IMR-90 (cell line): ENCODE measurements around the gene CLK1. TPM values are rescaled to one million over a fixed set of nuclear protein-coding genes. Genes with fewer than 3 reads are reported as not detected.
A peak's percentile ranks its signal among the peaks of the same experiment; 100 is the strongest.

Experiments used
- ATAC-seq: fragments of 200-7000 bp; cut with Tn5 transposase; 2 replicates; pipeline ENCODE4 v1.9.1; 2020; ENCODE audit warnings: low read depth, mild to moderate bottlenecking, moderate library complexity
- Bru-seq: library from RNA; stranded (reverse); fragments of 400-500 nt; gene quantifications from one replicate; lab custom pipeline; 2021; lab: Mats Ljungman, UMichigan
- BruChase-seq, 2 experiments: library from RNA; stranded (reverse); fragments of 400-500 nt; gene quantifications; one replicate each; lab custom pipeline; 2021; lab: Mats Ljungman, UMichigan
- BruUV-seq: library from RNA; stranded (reverse); fragments of 400-500 nt; replicated peaks from 2 replicates; lab custom pipeline; 2021; lab: Mats Ljungman, UMichigan
- CTCF ChIA-PET: fragments of 300-600 bp; formaldehyde crosslinking; extraction: SDS; loops from one replicate; lab custom pipeline; 2021; ENCODE audit warnings: antibody characterized with exemption; lab: Yijun Ruan, JAX
- POLR2A ChIA-PET: fragments of 300-600 bp; sonication (Branson Sonifier 250); formaldehyde crosslinking; loops from one replicate; lab custom pipeline; 2022; ENCODE audit warnings: antibody characterized with exemption; ENCODE audit not compliant: unreplicated experiment; lab: Charles Lee
- DNase-seq: peaks from one replicate; pipeline ENCODE4 v3.0.0; 2013
- H2AFZ ChIP-seq: replicated peaks from 2 replicates; pipeline ENCODE3; 2013; ENCODE audit warnings: low read length, mild to moderate bottlenecking; ENCODE audit not compliant: poor library complexity
- H2AK5ac ChIP-seq: 2 replicates; pipeline ENCODE4 v1.6.1; 2013; ENCODE audit warnings: low read depth, low read length, inconsistent platforms
- H2AK9ac ChIP-seq: replicated peaks from 2 replicates; pipeline ENCODE3; 2013; ENCODE audit warnings: mild to moderate bottlenecking, low read depth, low read length, moderate library complexity; ENCODE audit not compliant: poor library complexity
- H2BK120ac ChIP-seq: 2 replicates; pipeline ENCODE4 v1.6.1; 2013; ENCODE audit warnings: low read depth, low read length, inconsistent platforms
- H2BK15ac ChIP-seq: 3 replicates; pipeline ENCODE4 v1.6.1; 2013; ENCODE audit warnings: low read depth, low read length, inconsistent platforms
- H2BK20ac ChIP-seq: 2 replicates; pipeline ENCODE4 v1.6.1; 2013; ENCODE audit warnings: low read depth, mild to moderate bottlenecking, inconsistent platforms, low read length, moderate library complexity
- H2BK5ac ChIP-seq: 2 replicates; pipeline ENCODE4 v1.6.1; 2013; ENCODE audit warnings: mild to moderate bottlenecking, low read depth, low read length, inconsistent platforms; ENCODE audit not compliant: poor library complexity, severe bottlenecking
- H3K14ac ChIP-seq: replicated peaks from 2 replicates; pipeline ENCODE4 v1.6.1; 2013; ENCODE audit warnings: low read depth, low read length, inconsistent platforms
- H3K18ac ChIP-seq: 2 replicates; pipeline ENCODE4 v1.6.1; 2013; ENCODE audit warnings: low read depth, low read length, control low read depth
- H3K23ac ChIP-seq: 2 replicates; pipeline ENCODE4 v1.6.1; 2013; ENCODE audit warnings: low read depth, low read length, inconsistent platforms
- H3K27ac ChIP-seq: 2 replicates; pipeline ENCODE4 v1.5.1; 2013; ENCODE audit warnings: mild to moderate bottlenecking, control low read depth, low read length; ENCODE audit not compliant: insufficient read depth
- H3K27me3 ChIP-seq: 2 replicates; pipeline ENCODE4 v1.6.1; 2013; ENCODE audit warnings: low read length; ENCODE audit not compliant: control insufficient read depth, insufficient read depth
- H3K36me3 ChIP-seq: 2 replicates; pipeline ENCODE4 v1.6.1; 2013; ENCODE audit warnings: low read length, mixed read lengths; ENCODE audit not compliant: control insufficient read depth, insufficient read depth
- H3K4ac ChIP-seq: 2 replicates; pipeline ENCODE4 v1.6.1; 2013; ENCODE audit warnings: low read depth, low read length, inconsistent platforms
- H3K4me1 ChIP-seq: 2 replicates; pipeline ENCODE4 v1.6.1; 2013; ENCODE audit warnings: low read length, mixed read lengths; ENCODE audit not compliant: control insufficient read depth, insufficient read depth
- H3K4me2 ChIP-seq: 2 replicates; pipeline ENCODE4 v1.6.1; 2013; ENCODE audit warnings: low read depth, mild to moderate bottlenecking, control low read depth, low read length, moderate library complexity
- H3K4me3 ChIP-seq: 2 replicates; pipeline ENCODE4 v1.5.1; 2013; ENCODE audit warnings: low read depth, mild to moderate bottlenecking, control low read depth, low read length, moderate library complexity; ENCODE audit not compliant: insufficient read depth
- H3K56ac ChIP-seq: 2 replicates; pipeline ENCODE4 v1.6.1; 2013; ENCODE audit warnings: low read length, inconsistent platforms; ENCODE audit not compliant: insufficient read depth; ENCODE audit errors: extremely low read depth
- H3K79me1 ChIP-seq, 2 experiments: 2 replicates each; pipeline ENCODE4 v1.6.1; 2013; ENCODE audit warnings: low read length in 2 of 2, inconsistent platforms in 1 of 2, low read depth in 1 of 2
- H3K9ac ChIP-seq: 2 replicates; pipeline ENCODE4 v1.6.1; 2013; ENCODE audit warnings: low read depth, low read length, control low read depth
- H3K9me1 ChIP-seq: 2 replicates; pipeline ENCODE4 v1.6.1; 2013; ENCODE audit warnings: low read length, inconsistent platforms; ENCODE audit not compliant: insufficient read depth
- H3K9me3 ChIP-seq: 2 replicates; pipeline ENCODE4 v1.6.1; 2013; ENCODE audit warnings: low read length; ENCODE audit not compliant: control insufficient read depth, insufficient read depth
- H4K20me1 ChIP-seq: 2 replicates; pipeline ENCODE4 v1.6.1; 2013; ENCODE audit warnings: low read length, inconsistent platforms; ENCODE audit not compliant: insufficient read depth
- H4K5ac ChIP-seq: 2 replicates; pipeline ENCODE4 v1.6.1; 2013; ENCODE audit warnings: mild to moderate bottlenecking, low read depth, low read length, control low read depth
- H4K8ac ChIP-seq, 2 experiments: 2 replicates each; pipeline ENCODE4 v1.6.1; 2013; ENCODE audit warnings: low read depth in 2 of 2, low read length in 2 of 2, control low read depth in 1 of 2, inconsistent platforms in 1 of 2
- H4K91ac ChIP-seq: 2 replicates; pipeline ENCODE4 v1.6.1; 2013; ENCODE audit warnings: low read depth, low read length, inconsistent platforms; ENCODE audit not compliant: insufficient read depth
- BHLHE40 ChIP-seq: fragments of 150-350 bp; IDR thresholded peaks from 2 replicates; pipeline ENCODE4 v1.6.1; 2016; ENCODE audit warnings: mild to moderate bottlenecking, low read depth, low read length
- CEBPB ChIP-seq: IDR thresholded peaks from 2 replicates; pipeline ENCODE4 v1.6.1; 2012; ENCODE audit warnings: low read depth, low read length, improper control_type of control experiment
- FOS ChIP-seq: fragments of 150-350 bp; IDR thresholded peaks from 2 replicates; pipeline ENCODE4 v1.6.1; 2016; ENCODE audit warnings: low read depth, low read length
- MAFK ChIP-seq: IDR thresholded peaks from 2 replicates; pipeline ENCODE4 v1.6.1; 2012; ENCODE audit warnings: low read depth, low read length, improper control_type of control experiment
- MAZ ChIP-seq: IDR thresholded peaks from 2 replicates; pipeline ENCODE4 v1.6.1; 2012; ENCODE audit warnings: low read depth, mild to moderate bottlenecking, low read length, improper control_type of control experiment, moderate library complexity, borderline replicate concordance
- MXI1 ChIP-seq: IDR thresholded peaks from 2 replicates; pipeline ENCODE4 v1.6.1; 2012; ENCODE audit warnings: low read depth, mild to moderate bottlenecking, low read length, moderate library complexity, borderline replicate concordance
- NFE2L2 ChIP-seq: fragments of 150-350 bp; IDR thresholded peaks from 2 replicates; pipeline ENCODE4 v1.6.1; 2016; ENCODE audit warnings: low read depth, mild to moderate bottlenecking, low read length
- POLR2A ChIP-seq: IDR thresholded peaks from 2 replicates; pipeline ENCODE4 v1.6.1; 2012; ENCODE audit warnings: mild to moderate bottlenecking, low read depth, low read length
- WGBS, 2 experiments: methylation state at CpG; one replicate each; pipeline versions ENCODE4 v1.1.5 to v1.1.7; 2013; ENCODE audit warnings: missing lambda C conversion rate in 2 of 2; ENCODE audit not compliant: insufficient read length in 1 of 2; ENCODE audit errors: extremely low coverage in 2 of 2; 5-methylcytosine and 5-hydroxymethylcytosine counted together
- dilution Hi-C: fragments of 300-500 bp; cut with HindIII; formaldehyde crosslinking; loops from one replicate; pipeline ENCODE4 v1.14.3; 2018; ENCODE audit warnings: low sequenced_read_pairs; ENCODE audit not compliant: unreplicated experiment
- in situ Hi-C: fragments of 300-500 bp; cut with MboI; formaldehyde crosslinking; loops from 3 replicates; pipeline ENCODE4 v1.14.3; 2019; ENCODE audit warnings: low sequenced_read_pairs, inconsistent platforms, mixed read lengths
- intact Hi-C: fragments of 100-400 bp; cut with micrococcal nuclease; formaldehyde crosslinking; loops from 2 replicates; pipeline ENCODE4 v1.10.0; 2022
- long read RNA-seq: library from polyadenylated mRNA; unstranded; transcript quantifications from one replicate; pipeline ENCODE4 v2.0.0, GENCODE V29; 2021; ENCODE audit not compliant: unreplicated experiment
- polyA plus RNA-seq, 3 experiments: library from polyadenylated mRNA; depleted of rRNA; stranded (reverse); fragments of >200 nt; gene quantifications; 2 replicates each; pipeline ENCODE4 v1.2.3, GENCODE V29; 2012; ENCODE audit warnings: low replicate concordance in 1 of 3
- total RNA-seq: library from RNA; depleted of rRNA; stranded (reverse); fragments of >200 nt; gene quantifications from 2 replicates; pipeline ENCODE4 v1.2.3, GENCODE V29; 2012; rRNA removed
- TF ChIP-seq, protein P1 (sequence below): fragments of 150-350 bp; IDR thresholded peaks from 2 replicates; pipeline ENCODE4 v1.6.1; 2016; ENCODE audit warnings: low read depth, mild to moderate bottlenecking, low read length, moderate library complexity, borderline replicate concordance
- TF ChIP-seq, protein P2 (sequence below): fragments of 150-350 bp; IDR thresholded peaks from 2 replicates; pipeline ENCODE4 v1.6.1; 2017; ENCODE audit warnings: mild to moderate bottlenecking, antibody characterized with exemption, low read length, low read depth

Gene CLK1
- total RNA-seq (26.2 and 43.9 TPM in 2 replicates), polyA plus RNA-seq (2012; rRNA removed) (28.2 and 35.5 TPM in 2 replicates), Bru-seq, nascent RNA (percentile 97 among the genes with signal in this experiment), BruChase-seq, experiment 1, labeled RNA remaining after a 6-hour chase (percentile 94 among the genes with signal in this experiment), BruChase-seq, experiment 2, labeled RNA remaining after a 2-hour chase (percentile 96 among the genes with signal in this experiment)
- 2.6 and 6.0 TPM in 2 replicates for polyA plus RNA-seq (2012; cell fraction: cytosol; rRNA removed)
- polyA plus RNA-seq (2012; cell fraction: nucleus; rRNA removed; ENCODE audit: low replicate concordance): 19.4 and 266 TPM in 2 replicates
- long read RNA-seq, transcript CLK1-204 (12 exons, 1,682 nt): major isoform, 9 of 22 reads
- long read RNA-seq, transcript CLK1-201 (13 exons, 1,888 nt): minor isoform, 7 of 22 reads
- long read RNA-seq, partial matches to known transcripts: 0 of 22 reads
- long read RNA-seq, other reads (novel, unspliced or antisense): 2 of 22 reads

DNA sequence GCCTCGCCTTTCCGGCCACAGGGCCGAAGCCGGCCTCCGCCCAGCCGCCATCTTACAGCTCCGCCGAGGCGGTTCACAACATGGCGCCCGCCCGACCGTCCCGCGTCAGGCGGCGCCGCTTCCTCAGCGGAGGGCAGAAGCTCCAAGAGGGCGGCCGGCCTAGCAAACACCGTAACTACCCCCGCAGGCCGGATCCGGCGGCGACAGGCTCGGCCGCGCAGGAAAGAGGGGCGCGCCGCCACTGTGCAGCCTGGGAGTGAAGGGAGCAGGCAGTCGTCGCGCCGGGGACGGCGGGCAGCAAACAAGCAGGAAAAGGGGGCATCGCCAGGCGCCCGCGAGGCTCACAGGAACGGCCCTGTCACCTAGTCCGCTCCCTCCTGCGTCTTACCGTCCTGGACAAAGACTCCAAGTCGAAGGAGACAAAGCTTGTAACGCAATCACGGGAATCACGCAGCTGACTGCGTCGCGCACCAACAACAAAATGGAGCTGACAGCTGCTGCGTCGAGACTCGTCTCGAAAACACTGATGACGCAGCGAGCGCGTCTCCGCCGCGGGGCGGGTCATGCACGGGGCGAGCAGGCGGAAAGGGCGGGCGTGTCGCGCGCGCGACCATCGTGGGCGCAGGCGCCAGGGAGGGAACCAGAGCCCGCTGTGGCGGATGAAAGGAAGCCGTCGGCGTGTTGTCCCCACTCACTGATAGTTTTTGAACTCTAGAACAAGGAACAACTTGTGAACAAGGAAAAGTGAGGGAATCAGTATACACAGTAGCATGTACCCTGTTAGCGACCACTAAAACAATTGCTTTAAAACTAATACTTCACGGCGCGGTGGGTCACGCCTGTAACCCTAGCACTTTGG lies at the start of gene CLK1:
TSS of gene CLK1 (minus strand) at position 483 of the 859 bp plus-strand sequence. CDS start 2,796 bp downstream, outside the sequence.
- Histone ChIP-seq H3K79me1 (peaks cover 0 to 18% of the 10 kb centered on the region in 2 experiments; a peak in 3 of 4 replicates), H2BK120ac (peak within 1 kb of the TSS; percentile 63), H3K36me3 (peaks cover 6% of the 10 kb centered on the region), H3K14ac (peak within 1 kb of the TSS; percentile 99), H3K4me3 (peak within 1 kb of the TSS; percentile 60), H3K23ac (peak within 1 kb of the TSS; percentile 99), H3K4me2 (peak within 1 kb of the TSS; percentile 84), H2BK15ac (peak within 1 kb of the TSS; percentile 78; the same call in 2 of the 3 replicates), H4K20me1 (peaks cover 41% of the 10 kb centered on the region), H3K56ac (peak within 1 kb of the TSS; percentile 95), H4K5ac (peak within 1 kb of the TSS; percentile 92), H2AK9ac (peak within 1 kb of the TSS; percentile 100), H2AFZ (peak within 1 kb of the TSS; percentile 90), H4K8ac (peak within 1 kb of the TSS; percentile 96 to 100), H3K4ac (peak within 1 kb of the TSS; percentile 98), H2BK5ac (peak within 1 kb of the TSS; percentile 87), H3K9me3 (no peaks in the 10 kb centered on the region), H2BK20ac (peak within 1 kb of the TSS; percentile 71; the same call in 1 of the 2 replicates), H3K27ac (peak within 1 kb of the TSS; percentile 88), H2AK5ac (peak within 1 kb of the TSS; percentile 96), H3K27me3 (no peaks in the 10 kb centered on the region), H3K9me1 (peaks cover 7% of the 10 kb centered on the region), H3K4me1 (peaks cover 5% of the 10 kb centered on the region), H4K91ac (peak within 1 kb of the TSS; percentile 91), H3K18ac (peak within 1 kb of the TSS; percentile 97), H3K9ac (peak within 1 kb of the TSS; percentile 100)
- peak; percentile 93 for DNase-seq
- TF ChIP-seq, protein P1, sequence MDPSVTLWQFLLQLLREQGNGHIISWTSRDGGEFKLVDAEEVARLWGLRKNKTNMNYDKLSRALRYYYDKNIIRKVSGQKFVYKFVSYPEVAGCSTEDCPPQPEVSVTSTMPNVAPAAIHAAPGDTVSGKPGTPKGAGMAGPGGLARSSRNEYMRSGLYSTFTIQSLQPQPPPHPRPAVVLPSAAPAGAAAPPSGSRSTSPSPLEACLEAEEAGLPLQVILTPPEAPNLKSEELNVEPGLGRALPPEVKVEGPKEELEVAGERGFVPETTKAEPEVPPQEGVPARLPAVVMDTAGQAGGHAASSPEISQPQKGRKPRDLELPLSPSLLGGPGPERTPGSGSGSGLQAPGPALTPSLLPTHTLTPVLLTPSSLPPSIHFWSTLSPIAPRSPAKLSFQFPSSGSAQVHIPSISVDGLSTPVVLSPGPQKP: no peak
- TF ChIP-seq MAFK (no peak), CEBPB (peak; percentile 63), MAZ (peak; percentile 76; the same call in 1 of the 2 replicates), BHLHE40 (peak; percentile 71), POLR2A (peak; percentile 99), MXI1 (peak; percentile 74), NFE2L2 (peak; percentile 25; the same call in 1 of the 2 replicates), FOS (peak; percentile 32; the same call in 1 of the 2 replicates)
- TF ChIP-seq, protein P2, sequence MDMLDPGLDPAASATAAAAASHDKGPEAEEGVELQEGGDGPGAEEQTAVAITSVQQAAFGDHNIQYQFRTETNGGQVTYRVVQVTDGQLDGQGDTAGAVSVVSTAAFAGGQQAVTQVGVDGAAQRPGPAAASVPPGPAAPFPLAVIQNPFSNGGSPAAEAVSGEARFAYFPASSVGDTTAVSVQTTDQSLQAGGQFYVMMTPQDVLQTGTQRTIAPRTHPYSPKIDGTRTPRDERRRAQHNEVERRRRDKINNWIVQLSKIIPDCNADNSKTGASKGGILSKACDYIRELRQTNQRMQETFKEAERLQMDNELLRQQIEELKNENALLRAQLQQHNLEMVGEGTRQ: 0 out of 2 replicates have a peak, but pooled peaks have one; percentile 1
- ATAC-seq: peak; percentile 89
- BruUV-seq: no TSS peak
- ChIA-PET POLR2A (interaction anchor here (0.5 to 0.6 kb wide), 2 partner anchors 70 to 1630 kb away, joined by 4 to 6 read pairs; no protein-coding TSS in a partner anchor), CTCF (interaction anchor here (1.4 kb wide), 1 partner anchor 159 kb away, joined by 3 read pairs; no protein-coding TSS in a partner anchor)
- in situ Hi-C loops: no loop called here
- intact Hi-C loops: loop anchor here (1.0 to 5.0 kb wide), 2 partner anchors 117 to 151 kb away; no protein-coding TSS in a partner anchor
- dilution Hi-C loops: no loop called here
- WGBS, 2 experiments: 0% methylated on average over 45 of the region's 89 CpGs; no CpG with 5 or more reads in 1 of the 2 experiments
